WTC11 (cell line): Measurements from ENCODE around the gene TP53AIP1. TPM values are rescaled to one million over a fixed set of nuclear protein-coding genes. Genes with fewer than 3 reads are reported as not detected.
A peak's percentile ranks its signal among the peaks of the same experiment; 100 is the strongest.

ENCODE experiments used
- ATAC-seq: fragments of 200-7000 bp; cut with Tn5 transposase; 2 replicates; pipeline ENCODE4 v1.10.0; 2021; ENCODE audit warnings: mild to moderate bottlenecking, moderate library complexity
- CTCF ChIA-PET: fragments of 300-600 bp; sonication (Branson Sonifier 250); formaldehyde crosslinking; loops from one replicate; lab custom pipeline; 2021; ENCODE audit warnings: antibody characterized with exemption; lab: Charles Lee
- POLR2A ChIA-PET: fragments of 350-600 bp; sonication (Branson Sonifier 250); formaldehyde crosslinking; loops from one replicate; lab custom pipeline; 2021; ENCODE audit warnings: antibody characterized with exemption; lab: Charles Lee
- DNase-seq: peaks from one replicate; pipeline ENCODE4 v3.0.0; 2021; ENCODE audit warnings: low spot score
- H3K27ac Mint-ChIP-seq: 2 replicates; pipeline ENCODE4 v1.8.0; 2021; ENCODE audit warnings: mixed read lengths
- H3K27me3 Mint-ChIP-seq: 2 replicates; pipeline ENCODE4 v1.8.0; 2021; ENCODE audit warnings: low read depth, mild to moderate bottlenecking, moderate library complexity, mixed read lengths
- H3K36me3 Mint-ChIP-seq: 2 replicates; pipeline ENCODE4 v1.8.0; 2021; ENCODE audit warnings: mixed read lengths
- H3K4me1 Mint-ChIP-seq: 2 replicates; pipeline ENCODE4 v1.8.0; 2022; ENCODE audit warnings: mixed read lengths
- H3K4me3 Mint-ChIP-seq: 2 replicates; pipeline ENCODE4 v1.8.0; 2021; ENCODE audit warnings: mild to moderate bottlenecking, moderate library complexity, mixed read lengths
- H3K9me3 Mint-ChIP-seq: 2 replicates; pipeline ENCODE4 v1.8.0; 2021; ENCODE audit warnings: mixed read lengths
- CREB1 ChIP-seq: sonication (generic); formaldehyde crosslinking; IDR thresholded peaks from 2 replicates; pipeline ENCODE4 v1.8.0; 2023; ENCODE audit warnings: mild to moderate bottlenecking, missing genetic modification reagents
- ELF4 ChIP-seq: sonication (generic); formaldehyde crosslinking; IDR thresholded peaks from 2 replicates; pipeline ENCODE4 v1.8.1; 2022; ENCODE audit warnings: low read depth, mild to moderate bottlenecking, moderate library complexity, missing genetic modification reagents
- FOXJ3 ChIP-seq: sonication (generic); formaldehyde crosslinking; IDR thresholded peaks from 2 replicates; pipeline ENCODE4 v1.9.0; 2021; ENCODE audit warnings: missing genetic modification reagents, mild to moderate bottlenecking, borderline replicate concordance
- GABPB1 ChIP-seq: sonication (generic); formaldehyde crosslinking; IDR thresholded peaks from 2 replicates; pipeline ENCODE4 v1.8.1; 2023; ENCODE audit warnings: mild to moderate bottlenecking, missing genetic modification reagents
- JUN ChIP-seq: sonication (generic); formaldehyde crosslinking; IDR thresholded peaks from 2 replicates; pipeline ENCODE4 v1.8.0; 2023; ENCODE audit warnings: mild to moderate bottlenecking, missing genetic modification reagents
- NR3C1 ChIP-seq: sonication (generic); formaldehyde crosslinking; conservative IDR thresholded peaks from 2 replicates; pipeline ENCODE4 v1.8.1; 2023; ENCODE audit warnings: low read depth, mild to moderate bottlenecking, missing genetic modification reagents
- TEAD4 ChIP-seq: sonication (generic); formaldehyde crosslinking; IDR thresholded peaks from 2 replicates; pipeline ENCODE4 v1.8.0; 2022; ENCODE audit warnings: mild to moderate bottlenecking, missing genetic modification reagents
- ZNF232 ChIP-seq: sonication (generic); formaldehyde crosslinking; IDR thresholded peaks from 2 replicates; pipeline ENCODE4 v1.8.0; 2022; ENCODE audit warnings: mild to moderate bottlenecking, missing genetic modification reagents
- ZNF396 ChIP-seq: fragments of 250-450 bp; sonication (Bioruptor Pico); IDR thresholded peaks from 2 replicates; pipeline ENCODE4 v1.8.0; 2021; ENCODE audit warnings: mild to moderate bottlenecking, moderate library complexity, borderline replicate concordance
- total RNA-seq: library from RNA; stranded (reverse); gene quantifications from 3 replicates; pipeline ENCODE4 v1.2.3, GENCODE V29; 2021
- TF ChIP-seq, protein P1 (sequence below): sonication (generic); formaldehyde crosslinking; IDR thresholded peaks from 2 replicates; pipeline ENCODE4 v1.8.0; 2022; ENCODE audit warnings: mild to moderate bottlenecking, missing genetic modification reagents
- TF ChIP-seq, protein P2 (sequence below): sonication (generic); formaldehyde crosslinking; IDR thresholded peaks from 2 replicates; pipeline ENCODE4 v1.8.1; 2023; ENCODE audit warnings: mild to moderate bottlenecking, moderate library complexity, missing genetic modification reagents
- TF ChIP-seq, protein P3 (sequence below): fragments of 250-450 bp; sonication (Bioruptor Pico); IDR thresholded peaks from 2 replicates; pipeline ENCODE4 v2.1.2; 2022; ENCODE audit warnings: mild to moderate bottlenecking, moderate library complexity
- TF ChIP-seq, protein P4 (sequence below): fragments of 250-450 bp; sonication (Bioruptor Pico); IDR thresholded peaks from 2 replicates; pipeline ENCODE4 v1.8.0; 2021; ENCODE audit warnings: mild to moderate bottlenecking
- TF ChIP-seq, protein P5 (sequence below): fragments of 250-450 bp; sonication (Bioruptor Pico); IDR thresholded peaks from 2 replicates; pipeline ENCODE4 v1.9.0; 2021; ENCODE audit warnings: moderate library complexity, mild to moderate bottlenecking, inconsistent platforms, borderline replicate concordance
- TF ChIP-seq, protein P6 (sequence below): sonication (generic); formaldehyde crosslinking; IDR thresholded peaks from 2 replicates; pipeline ENCODE4 v1.8.1; 2022; ENCODE audit warnings: mild to moderate bottlenecking, missing genetic modification reagents, moderate library complexity, borderline replicate concordance
- TF ChIP-seq, protein P7 (sequence below): sonication (generic); formaldehyde crosslinking; IDR thresholded peaks from 2 replicates; pipeline ENCODE4 v1.8.1; 2023; ENCODE audit warnings: mild to moderate bottlenecking, missing genetic modification reagents, borderline replicate concordance

The TP53AIP1 gene
- total RNA-seq, 1 experiment from 2014 or later = 0.07 TPM

DNA sequence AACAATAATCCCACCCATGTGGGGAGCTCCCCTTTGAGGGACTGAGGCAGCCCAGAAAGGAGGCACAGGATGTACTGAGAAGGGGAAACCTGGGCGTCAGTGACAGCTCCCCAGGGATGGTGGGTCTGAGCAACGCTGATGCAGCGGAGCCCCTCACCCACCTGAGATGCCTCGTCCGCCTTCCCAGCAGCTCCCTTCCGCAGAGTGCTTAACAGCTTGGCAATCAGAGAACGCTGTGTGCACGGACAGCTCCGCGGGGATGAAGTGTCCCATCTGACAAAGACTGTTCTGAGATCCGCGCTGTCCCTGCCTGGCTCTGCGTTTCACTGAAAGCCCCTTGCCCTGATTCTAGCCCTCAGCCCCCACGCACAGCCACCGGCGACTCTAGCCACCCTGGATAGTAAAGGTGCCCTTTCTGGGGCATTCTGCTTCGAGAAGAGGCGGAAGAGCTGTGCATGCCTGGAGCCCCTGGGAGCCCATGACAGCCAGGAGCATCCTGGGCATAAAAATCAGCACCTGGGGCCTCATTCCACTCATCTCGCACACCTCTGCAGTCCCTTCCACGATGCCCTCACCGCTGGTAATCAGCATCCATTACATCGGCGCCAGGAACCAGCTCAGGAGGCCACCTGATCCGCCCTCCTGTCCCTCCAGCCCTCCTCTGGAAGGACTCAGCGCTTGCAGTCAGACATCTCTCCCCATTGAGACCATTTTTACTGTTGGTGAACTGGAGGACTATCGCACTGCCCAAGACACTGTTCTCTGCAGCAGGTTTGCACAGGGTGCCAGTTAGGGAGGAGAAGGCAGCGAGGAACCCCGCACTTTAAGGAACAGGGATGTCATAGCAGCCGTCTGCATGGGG is 40.8 kb downstream of the TP53AIP1 start:
- no peaks in the 10 kb centered on the region for H3K36me3 Mint-ChIP-seq
- DNase-seq = no peak
- no peak overlapping the region for H3K27ac Mint-ChIP-seq
- POLR2A ChIA-PET = interaction anchor here (0.6 to 1.5 kb wide), 4 partner anchors 9 to 243 kb away, joined by 3 to 8 read pairs (median 3); partner anchors contain the start of gene KCNJ5
- no peaks in the 10 kb centered on the region for H3K9me3 Mint-ChIP-seq
- H3K27me3 Mint-ChIP-seq = peaks cover 92% of the 10 kb centered on the region
- ATAC-seq = peak; percentile 10
- peaks cover 40% of the 10 kb centered on the region for H3K4me1 Mint-ChIP-seq
- peak overlapping the region; percentile 55 for H3K4me3 Mint-ChIP-seq
- CTCF ChIA-PET = interaction anchor here (0.9 to 10.5 kb wide), 9 partner anchors 13 to 777 kb away, joined by 3 to 245 read pairs (median 4); partner anchors contain the start of gene KCNJ5
- TF ChIP-seq ELF4 (CRISPR knock-in tag) (no peak), FOXJ3 (no peak), TEAD4 (CRISPR knock-in tag) (no peak), JUN (CRISPR knock-in tag) (no peak), GABPB1 (CRISPR knock-in tag) (no peak)
- TF ChIP-seq, protein P1, sequence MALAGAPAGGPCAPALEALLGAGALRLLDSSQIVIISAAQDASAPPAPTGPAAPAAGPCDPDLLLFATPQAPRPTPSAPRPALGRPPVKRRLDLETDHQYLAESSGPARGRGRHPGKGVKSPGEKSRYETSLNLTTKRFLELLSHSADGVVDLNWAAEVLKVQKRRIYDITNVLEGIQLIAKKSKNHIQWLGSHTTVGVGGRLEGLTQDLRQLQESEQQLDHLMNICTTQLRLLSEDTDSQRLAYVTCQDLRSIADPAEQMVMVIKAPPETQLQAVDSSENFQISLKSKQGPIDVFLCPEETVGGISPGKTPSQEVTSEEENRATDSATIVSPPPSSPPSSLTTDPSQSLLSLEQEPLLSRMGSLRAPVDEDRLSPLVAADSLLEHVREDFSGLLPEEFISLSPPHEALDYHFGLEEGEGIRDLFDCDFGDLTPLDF (CRISPR knock-in tag) = no peak
- TF ChIP-seq, protein P2, sequence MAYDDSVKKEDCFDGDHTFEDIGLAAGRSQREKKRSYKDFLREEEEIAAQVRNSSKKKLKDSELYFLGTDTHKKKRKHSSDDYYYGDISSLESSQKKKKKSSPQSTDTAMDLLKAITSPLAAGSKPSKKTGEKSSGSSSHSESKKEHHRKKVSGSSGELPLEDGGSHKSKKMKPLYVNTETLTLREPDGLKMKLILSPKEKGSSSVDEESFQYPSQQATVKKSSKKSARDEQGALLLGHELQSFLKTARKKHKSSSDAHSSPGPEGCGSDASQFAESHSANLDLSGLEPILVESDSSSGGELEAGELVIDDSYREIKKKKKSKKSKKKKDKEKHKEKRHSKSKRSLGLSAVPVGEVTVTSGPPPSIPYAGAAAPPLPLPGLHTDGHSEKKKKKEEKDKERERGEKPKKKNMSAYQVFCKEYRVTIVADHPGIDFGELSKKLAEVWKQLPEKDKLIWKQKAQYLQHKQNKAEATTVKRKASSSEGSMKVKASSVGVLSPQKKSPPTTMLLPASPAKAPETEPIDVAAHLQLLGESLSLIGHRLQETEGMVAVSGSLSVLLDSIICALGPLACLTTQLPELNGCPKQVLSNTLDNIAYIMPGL (CRISPR knock-in tag) = no peak
- TF ChIP-seq, protein P3, sequence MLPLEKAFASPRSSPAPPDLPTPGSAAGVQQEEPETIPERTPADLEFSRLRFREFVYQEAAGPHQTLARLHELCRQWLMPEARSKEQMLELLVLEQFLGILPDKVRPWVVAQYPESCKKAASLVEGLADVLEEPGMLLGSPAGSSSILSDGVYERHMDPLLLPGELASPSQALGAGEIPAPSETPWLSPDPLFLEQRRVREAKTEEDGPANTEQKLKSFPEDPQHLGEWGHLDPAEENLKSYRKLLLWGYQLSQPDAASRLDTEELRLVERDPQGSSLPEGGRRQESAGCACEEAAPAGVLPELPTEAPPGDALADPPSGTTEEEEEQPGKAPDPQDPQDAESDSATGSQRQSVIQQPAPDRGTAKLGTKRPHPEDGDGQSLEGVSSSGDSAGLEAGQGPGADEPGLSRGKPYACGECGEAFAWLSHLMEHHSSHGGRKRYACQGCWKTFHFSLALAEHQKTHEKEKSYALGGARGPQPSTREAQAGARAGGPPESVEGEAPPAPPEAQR = no peak

DNA sequence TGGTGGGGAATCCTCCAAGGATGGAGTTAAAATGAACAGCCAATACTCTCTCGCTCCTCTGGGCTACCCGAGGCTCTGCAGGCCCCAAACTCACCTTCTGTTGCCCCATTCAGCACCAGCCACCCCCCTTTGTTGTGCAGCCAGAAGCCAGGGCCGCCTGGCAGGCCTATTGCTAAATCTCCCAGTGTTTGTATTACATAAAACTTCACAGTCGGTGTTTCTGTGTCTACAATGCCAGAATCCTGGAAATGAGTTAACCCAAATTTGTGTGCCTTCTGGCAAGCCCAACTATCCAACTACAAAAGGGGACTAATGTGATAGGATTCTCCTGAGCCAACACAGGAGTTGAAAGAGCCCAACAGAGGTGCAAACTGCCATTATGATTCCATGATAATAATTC is 42.2 kb downstream of the TP53AIP1 start:
- Mint-ChIP-seq H3K4me3 (no peak overlapping the region), H3K27ac (no peak overlapping the region), H3K27me3 (peaks cover 92% of the 10 kb centered on the region), H3K36me3 (no peaks in the 10 kb centered on the region), H3K9me3 (no peaks in the 10 kb centered on the region), H3K4me1 (peaks cover 37% of the 10 kb centered on the region)
- POLR2A ChIA-PET = no interaction called here
- CTCF ChIA-PET = no interaction called here
- DNase-seq (no peak), ATAC-seq (no peak)
- TF ChIP-seq CREB1 (CRISPR knock-in tag) (no peak), GABPB1 (CRISPR knock-in tag) (no peak), NR3C1 (CRISPR knock-in tag) (no peak), ZNF396 (no peak), ZNF232 (no peak), JUN (CRISPR knock-in tag) (no peak)
- TF ChIP-seq, protein P1 (CRISPR knock-in tag) = no peak
- TF ChIP-seq, protein P4, sequence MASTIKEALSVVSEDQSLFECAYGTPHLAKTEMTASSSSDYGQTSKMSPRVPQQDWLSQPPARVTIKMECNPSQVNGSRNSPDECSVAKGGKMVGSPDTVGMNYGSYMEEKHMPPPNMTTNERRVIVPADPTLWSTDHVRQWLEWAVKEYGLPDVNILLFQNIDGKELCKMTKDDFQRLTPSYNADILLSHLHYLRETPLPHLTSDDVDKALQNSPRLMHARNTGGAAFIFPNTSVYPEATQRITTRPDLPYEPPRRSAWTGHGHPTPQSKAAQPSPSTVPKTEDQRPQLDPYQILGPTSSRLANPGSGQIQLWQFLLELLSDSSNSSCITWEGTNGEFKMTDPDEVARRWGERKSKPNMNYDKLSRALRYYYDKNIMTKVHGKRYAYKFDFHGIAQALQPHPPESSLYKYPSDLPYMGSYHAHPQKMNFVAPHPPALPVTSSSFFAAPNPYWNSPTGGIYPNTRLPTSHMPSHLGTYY = no peak
- TF ChIP-seq, protein P5, sequence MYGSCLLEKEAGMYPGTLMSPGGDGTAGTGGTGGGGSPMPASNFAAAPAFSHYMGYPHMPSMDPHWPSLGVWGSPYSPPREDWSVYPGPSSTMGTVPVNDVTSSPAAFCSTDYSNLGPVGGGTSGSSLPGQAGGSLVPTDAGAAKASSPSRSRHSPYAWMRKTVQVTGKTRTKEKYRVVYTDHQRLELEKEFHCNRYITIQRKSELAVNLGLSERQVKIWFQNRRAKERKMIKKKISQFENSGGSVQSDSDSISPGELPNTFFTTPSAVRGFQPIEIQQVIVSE (CRISPR knock-in tag) = no peak
- TF ChIP-seq, protein P6, sequence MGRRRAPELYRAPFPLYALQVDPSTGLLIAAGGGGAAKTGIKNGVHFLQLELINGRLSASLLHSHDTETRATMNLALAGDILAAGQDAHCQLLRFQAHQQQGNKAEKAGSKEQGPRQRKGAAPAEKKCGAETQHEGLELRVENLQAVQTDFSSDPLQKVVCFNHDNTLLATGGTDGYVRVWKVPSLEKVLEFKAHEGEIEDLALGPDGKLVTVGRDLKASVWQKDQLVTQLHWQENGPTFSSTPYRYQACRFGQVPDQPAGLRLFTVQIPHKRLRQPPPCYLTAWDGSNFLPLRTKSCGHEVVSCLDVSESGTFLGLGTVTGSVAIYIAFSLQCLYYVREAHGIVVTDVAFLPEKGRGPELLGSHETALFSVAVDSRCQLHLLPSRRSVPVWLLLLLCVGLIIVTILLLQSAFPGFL = no peak
- TF ChIP-seq, protein P7, sequence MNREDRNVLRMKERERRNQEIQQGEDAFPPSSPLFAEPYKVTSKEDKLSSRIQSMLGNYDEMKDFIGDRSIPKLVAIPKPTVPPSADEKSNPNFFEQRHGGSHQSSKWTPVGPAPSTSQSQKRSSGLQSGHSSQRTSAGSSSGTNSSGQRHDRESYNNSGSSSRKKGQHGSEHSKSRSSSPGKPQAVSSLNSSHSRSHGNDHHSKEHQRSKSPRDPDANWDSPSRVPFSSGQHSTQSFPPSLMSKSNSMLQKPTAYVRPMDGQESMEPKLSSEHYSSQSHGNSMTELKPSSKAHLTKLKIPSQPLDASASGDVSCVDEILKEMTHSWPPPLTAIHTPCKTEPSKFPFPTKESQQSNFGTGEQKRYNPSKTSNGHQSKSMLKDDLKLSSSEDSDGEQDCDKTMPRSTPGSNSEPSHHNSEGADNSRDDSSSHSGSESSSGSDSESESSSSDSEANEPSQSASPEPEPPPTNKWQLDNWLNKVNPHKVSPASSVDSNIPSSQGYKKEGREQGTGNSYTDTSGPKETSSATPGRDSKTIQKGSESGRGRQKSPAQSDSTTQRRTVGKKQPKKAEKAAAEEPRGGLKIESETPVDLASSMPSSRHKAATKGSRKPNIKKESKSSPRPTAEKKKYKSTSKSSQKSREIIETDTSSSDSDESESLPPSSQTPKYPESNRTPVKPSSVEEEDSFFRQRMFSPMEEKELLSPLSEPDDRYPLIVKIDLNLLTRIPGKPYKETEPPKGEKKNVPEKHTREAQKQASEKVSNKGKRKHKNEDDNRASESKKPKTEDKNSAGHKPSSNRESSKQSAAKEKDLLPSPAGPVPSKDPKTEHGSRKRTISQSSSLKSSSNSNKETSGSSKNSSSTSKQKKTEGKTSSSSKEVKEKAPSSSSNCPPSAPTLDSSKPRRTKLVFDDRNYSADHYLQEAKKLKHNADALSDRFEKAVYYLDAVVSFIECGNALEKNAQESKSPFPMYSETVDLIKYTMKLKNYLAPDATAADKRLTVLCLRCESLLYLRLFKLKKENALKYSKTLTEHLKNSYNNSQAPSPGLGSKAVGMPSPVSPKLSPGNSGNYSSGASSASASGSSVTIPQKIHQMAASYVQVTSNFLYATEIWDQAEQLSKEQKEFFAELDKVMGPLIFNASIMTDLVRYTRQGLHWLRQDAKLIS (CRISPR knock-in tag) = no peak
- TF ChIP-seq, protein P2 (CRISPR knock-in tag) = no peak
